Measurements from ENCODE around the gene TENM3.

TENM3 gene

DNA sequence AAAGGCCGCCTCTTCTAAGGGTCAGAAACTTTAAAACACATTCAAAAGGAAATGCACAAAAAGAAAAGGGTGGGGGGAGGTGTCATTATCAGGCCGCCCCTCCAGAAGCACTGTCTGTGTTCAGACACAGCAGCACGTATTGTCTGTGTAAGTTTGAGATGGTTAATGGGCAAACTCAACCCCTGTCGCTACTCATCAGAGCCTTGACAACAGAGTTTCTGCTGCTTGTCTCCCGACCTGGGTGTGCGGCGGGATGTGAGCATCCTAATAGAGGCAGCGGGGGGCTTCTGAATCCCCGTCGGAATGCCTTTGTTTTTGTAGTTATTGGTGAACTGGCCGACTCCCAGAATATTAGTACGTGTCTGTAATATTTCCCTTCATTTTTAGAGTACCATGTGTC is 515.1 kb downstream of the TENM3 start:
- Histone ChIP-seq H3K9ac (ENCODE audit: low read length) (no peak overlapping the region), H3K4me3 (ENCODE audit: low read length) (no peak overlapping the region), H3K27me3 (ENCODE audit: control insufficient read depth, insufficient read depth, low read length) (no peaks in the 10 kb centered on the region), H3K36me3 (ENCODE audit: control insufficient read depth, low read depth, low read length) (peaks cover 17% of the 10 kb centered on the region), H3K27ac (ENCODE audit: low read length) (no peak overlapping the region), H3K9me3 (ENCODE audit: control insufficient read depth, low read depth, low read length) (no peaks in the 10 kb centered on the region), H3K4me1 (ENCODE audit: control insufficient read depth, low read depth, low read length) (peaks cover 10% of the 10 kb centered on the region)

DNA sequence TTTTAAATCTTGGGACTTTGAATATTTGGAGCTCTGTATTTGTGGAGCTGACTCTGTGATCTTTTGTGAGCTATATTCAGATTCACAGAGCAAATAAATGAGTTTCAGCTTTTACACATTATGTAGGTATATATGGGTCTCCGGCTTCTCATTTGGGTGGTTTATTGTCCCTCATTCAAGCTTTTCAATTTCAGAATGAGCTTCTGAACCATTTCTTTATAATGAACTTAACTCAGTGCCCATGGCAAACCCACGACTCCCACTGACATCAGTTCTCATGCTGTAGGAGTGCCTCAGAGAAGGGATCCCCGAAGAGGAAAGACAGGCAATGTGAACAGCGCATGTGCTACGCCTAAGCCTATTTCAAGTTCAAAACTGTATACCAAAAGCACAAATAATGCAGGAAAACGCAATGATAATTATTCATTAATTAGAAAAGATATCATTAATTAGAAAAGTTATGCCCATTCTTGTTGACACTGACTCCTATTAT is 517.4 kb downstream of the TENM3 start:
- no peak overlapping the region for H3K27ac ChIP-seq (ENCODE audit: low read length)

DNA sequence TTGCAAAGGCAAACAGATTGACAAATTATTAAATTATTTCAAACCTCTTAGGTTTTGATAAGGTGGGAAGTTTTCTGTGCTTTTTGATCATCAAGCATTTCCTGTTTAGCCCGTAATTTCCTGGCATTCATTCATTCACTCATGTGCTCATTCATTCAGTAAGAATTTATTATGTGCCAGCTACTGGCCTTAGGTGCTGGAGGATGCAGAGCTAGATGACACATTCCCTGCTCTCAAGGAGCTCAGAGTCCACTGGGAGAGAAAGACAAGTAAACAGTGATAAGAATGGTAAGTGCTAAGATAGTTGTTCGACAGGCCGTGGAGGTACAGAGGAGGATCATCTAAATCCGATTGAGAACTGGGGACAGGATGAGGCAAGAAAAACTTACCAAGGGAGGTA is 520.9 kb downstream of the TENM3 start:
- no peaks in the 10 kb centered on the region for H3K36me3 ChIP-seq (ENCODE audit: control insufficient read depth, low read depth, low read length)
- no peak overlapping the region for H3K4me3 ChIP-seq (ENCODE audit: low read length)
- peaks cover 21% of the 10 kb centered on the region for H3K4me1 ChIP-seq (ENCODE audit: control insufficient read depth, low read depth, low read length)
- H3K27me3 ChIP-seq (ENCODE audit: control insufficient read depth, insufficient read depth, low read length): no peaks in the 10 kb centered on the region
- H3K9ac ChIP-seq (ENCODE audit: low read length): no peak overlapping the region
- no peak overlapping the region for H3K27ac ChIP-seq (ENCODE audit: low read length)
- no peaks in the 10 kb centered on the region for H3K9me3 ChIP-seq (ENCODE audit: control insufficient read depth, low read depth, low read length)

More for the DNA sequence above, 517.4 kb downstream of the TENM3 start:
- Histone ChIP-seq H3K9ac (ENCODE audit: low read length) (no peak overlapping the region), H3K4me1 (ENCODE audit: control insufficient read depth, low read depth, low read length) (peaks cover 10% of the 10 kb centered on the region), H3K27me3 (ENCODE audit: control insufficient read depth, insufficient read depth, low read length) (no peaks in the 10 kb centered on the region), H3K4me3 (ENCODE audit: low read length) (no peak overlapping the region), H3K9me3 (ENCODE audit: control insufficient read depth, low read depth, low read length) (no peaks in the 10 kb centered on the region), H3K36me3 (ENCODE audit: control insufficient read depth, low read depth, low read length) (no peaks in the 10 kb centered on the region)

DNA sequence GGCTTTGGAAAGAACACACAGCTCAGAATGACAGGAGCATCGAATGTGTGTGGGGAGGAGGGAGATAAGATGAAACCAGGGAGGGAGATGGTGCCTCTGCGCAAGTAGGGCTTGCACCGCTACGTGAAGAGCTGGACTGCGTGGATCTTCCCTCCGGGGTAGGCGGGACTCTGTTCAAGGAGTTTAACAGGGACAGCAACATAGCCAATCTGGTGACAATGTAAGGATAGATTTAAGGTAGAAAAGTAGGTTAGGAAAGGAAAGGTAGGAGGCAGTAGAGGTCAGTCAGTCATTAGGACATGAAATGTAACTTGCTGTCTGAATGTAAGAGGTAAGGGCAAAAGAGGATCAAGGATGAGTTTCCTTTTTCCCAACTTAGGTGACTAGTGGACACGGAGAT is 521.4 kb downstream of the TENM3 start:
- H3K9me3 ChIP-seq (ENCODE audit: control insufficient read depth, low read depth, low read length): no peaks in the 10 kb centered on the region
- no peak overlapping the region for H3K4me3 ChIP-seq (ENCODE audit: low read length)
- H3K27ac ChIP-seq (ENCODE audit: low read length): no peak overlapping the region
- no peaks in the 10 kb centered on the region for H3K27me3 ChIP-seq (ENCODE audit: control insufficient read depth, insufficient read depth, low read length)
- H3K36me3 ChIP-seq (ENCODE audit: control insufficient read depth, low read depth, low read length): no peaks in the 10 kb centered on the region
- no peak overlapping the region for H3K9ac ChIP-seq (ENCODE audit: low read length)
- H3K4me1 ChIP-seq (ENCODE audit: control insufficient read depth, low read depth, low read length): peaks cover 21% of the 10 kb centered on the region

DNA sequence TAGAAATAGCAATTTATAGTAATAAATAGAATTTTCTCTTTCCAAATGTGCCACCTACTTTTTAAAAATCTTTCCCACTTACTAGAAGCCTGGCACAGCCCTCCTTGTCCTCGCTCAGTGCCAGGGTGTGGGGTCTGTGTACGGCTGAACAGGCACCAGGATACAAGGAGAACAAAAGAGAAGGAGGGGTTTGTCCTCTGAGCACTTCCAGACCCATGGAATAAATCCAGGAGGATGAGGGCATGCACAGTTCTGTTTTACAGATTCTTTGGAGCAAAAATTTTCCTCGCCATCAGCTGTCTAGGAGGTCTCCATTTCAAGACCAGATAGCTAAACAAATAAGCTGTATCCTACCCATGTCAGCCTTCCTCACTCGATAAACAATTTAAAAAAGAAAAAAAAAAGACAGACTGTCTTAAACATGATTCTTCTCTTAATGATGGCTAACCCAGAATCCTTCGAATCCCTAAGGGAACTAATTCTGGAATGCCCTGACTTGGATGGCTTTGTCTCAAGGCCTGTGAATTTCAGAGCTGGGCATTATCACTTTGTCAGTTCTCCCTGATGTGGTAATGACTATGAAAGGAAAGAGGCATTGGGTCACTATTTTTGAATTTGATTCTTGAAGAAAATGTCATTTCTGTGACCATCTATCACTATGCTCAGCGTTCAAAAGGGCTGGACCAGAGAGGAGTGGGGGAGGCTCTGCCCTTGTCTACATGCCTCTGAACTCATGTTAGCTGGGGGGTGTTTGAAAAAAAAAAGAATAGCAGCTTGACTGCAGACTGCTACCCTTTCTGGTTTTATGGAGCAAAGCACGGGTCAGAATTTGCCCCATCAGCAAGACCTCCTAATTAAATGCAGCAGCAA is 523.0 kb downstream of the TENM3 start:
- Histone ChIP-seq H3K9me3 (ENCODE audit: control insufficient read depth, low read depth, low read length) (no peaks in the 10 kb centered on the region), H3K27me3 (ENCODE audit: control insufficient read depth, insufficient read depth, low read length) (no peaks in the 10 kb centered on the region), H3K4me1 (ENCODE audit: control insufficient read depth, low read depth, low read length) (peaks cover 33% of the 10 kb centered on the region), H3K9ac (ENCODE audit: low read length) (no peak overlapping the region), H3K27ac (ENCODE audit: low read length) (no peak overlapping the region), H3K36me3 (ENCODE audit: control insufficient read depth, low read depth, low read length) (no peaks in the 10 kb centered on the region), H3K4me3 (ENCODE audit: low read length) (no peak overlapping the region)

DNA sequence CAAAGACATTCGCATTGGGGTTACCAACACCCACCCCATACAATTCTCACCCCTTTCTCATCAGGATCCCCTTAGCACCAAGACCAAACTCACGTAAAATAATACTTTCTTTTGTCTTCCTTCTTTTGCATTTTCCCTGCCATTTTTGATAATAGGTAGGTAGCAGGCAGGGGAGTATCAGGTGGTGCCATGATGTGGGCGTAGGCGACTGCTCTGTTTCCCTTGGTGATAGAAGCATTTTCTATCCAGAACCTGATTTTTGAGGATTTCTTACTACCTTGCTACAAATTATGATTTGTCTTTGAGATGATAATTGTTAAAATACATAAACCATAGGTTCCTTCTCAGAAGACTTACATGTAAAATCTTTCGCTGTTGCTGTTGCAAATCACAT is 523.7 kb downstream of the TENM3 start:
- H3K27ac ChIP-seq (ENCODE audit: low read length): no peak overlapping the region
- no peaks in the 10 kb centered on the region for H3K27me3 ChIP-seq (ENCODE audit: control insufficient read depth, insufficient read depth, low read length)
- H3K9ac ChIP-seq (ENCODE audit: low read length): no peak overlapping the region
- no peak overlapping the region for H3K4me3 ChIP-seq (ENCODE audit: low read length)
- no peaks in the 10 kb centered on the region for H3K9me3 ChIP-seq (ENCODE audit: control insufficient read depth, low read depth, low read length)
- H3K4me1 ChIP-seq (ENCODE audit: control insufficient read depth, low read depth, low read length): peaks cover 38% of the 10 kb centered on the region
- no peaks in the 10 kb centered on the region for H3K36me3 ChIP-seq (ENCODE audit: control insufficient read depth, low read depth, low read length)

DNA sequence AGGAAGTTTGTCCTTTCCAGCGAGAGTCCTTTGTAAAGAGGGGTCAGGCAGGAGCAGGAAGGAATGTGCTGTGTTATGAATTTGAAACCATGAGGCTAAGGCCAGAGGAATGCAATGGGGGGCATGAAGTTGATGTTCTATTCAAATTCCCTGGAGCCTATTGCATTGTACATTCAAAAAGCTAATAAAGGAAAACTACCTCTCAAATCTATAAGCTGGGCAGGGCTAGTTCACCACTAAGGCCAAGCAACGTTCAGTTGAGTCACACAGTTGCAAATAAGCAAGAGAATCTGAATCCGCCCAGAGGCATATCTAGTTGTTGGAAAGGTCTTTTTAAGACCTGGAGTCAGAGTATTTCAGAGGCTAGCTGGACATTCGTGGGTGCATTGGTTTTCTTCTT is 525.6 kb downstream of the TENM3 start:
- H3K36me3 ChIP-seq (ENCODE audit: control insufficient read depth, low read depth, low read length): peaks cover 2% of the 10 kb centered on the region
- no peaks in the 10 kb centered on the region for H3K9me3 ChIP-seq (ENCODE audit: control insufficient read depth, low read depth, low read length)
- H3K27me3 ChIP-seq (ENCODE audit: control insufficient read depth, insufficient read depth, low read length): no peaks in the 10 kb centered on the region
- peaks cover 38% of the 10 kb centered on the region for H3K4me1 ChIP-seq (ENCODE audit: control insufficient read depth, low read depth, low read length)
- no peak overlapping the region for H3K4me3 ChIP-seq (ENCODE audit: low read length)
- H3K9ac ChIP-seq (ENCODE audit: low read length): no peak overlapping the region
- H3K27ac ChIP-seq (ENCODE audit: low read length): no peak overlapping the region

DNA sequence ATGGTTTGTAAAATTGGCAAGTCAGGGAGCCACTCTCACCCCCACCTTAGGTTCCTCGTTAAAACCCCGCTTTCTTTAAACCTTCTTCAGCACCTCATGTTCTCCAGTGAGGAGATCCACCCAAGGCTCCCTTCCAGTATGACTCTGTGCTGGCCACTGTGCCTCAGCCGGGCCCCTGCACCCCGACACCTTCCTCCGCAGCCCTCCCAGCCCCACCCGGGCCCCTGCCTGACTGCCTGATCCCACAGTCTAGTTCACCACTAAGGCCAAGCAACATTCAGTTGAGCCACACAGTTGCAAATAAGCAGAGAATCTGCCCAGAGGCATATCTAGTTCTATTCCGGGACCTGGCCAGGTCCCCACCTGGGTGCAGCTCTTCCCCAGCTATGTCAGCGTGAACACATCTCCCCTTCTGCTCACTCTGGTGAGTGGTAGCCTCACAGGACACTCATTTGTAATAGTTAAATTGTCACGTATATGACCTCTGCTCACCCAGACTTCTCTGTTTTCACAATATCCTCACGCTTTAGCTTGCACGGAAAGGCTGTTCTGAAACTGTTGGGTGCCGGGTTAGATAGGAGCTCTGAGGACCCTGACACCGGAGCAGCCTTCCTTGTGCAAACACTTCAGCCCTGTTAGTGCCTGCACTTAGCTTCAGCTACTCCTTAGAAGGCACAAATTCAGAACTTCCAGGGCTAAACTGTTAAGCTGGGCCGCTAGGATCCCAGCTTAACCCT is 527.2 kb downstream of the TENM3 start:
- peaks cover 18% of the 10 kb centered on the region for H3K36me3 ChIP-seq (ENCODE audit: control insufficient read depth, low read depth, low read length)
- H3K27me3 ChIP-seq (ENCODE audit: control insufficient read depth, insufficient read depth, low read length): no peaks in the 10 kb centered on the region
- H3K9ac ChIP-seq (ENCODE audit: low read length): peak overlapping the region; percentile 9
- H3K9me3 ChIP-seq (ENCODE audit: control insufficient read depth, low read depth, low read length): no peaks in the 10 kb centered on the region
- peaks cover 38% of the 10 kb centered on the region for H3K4me1 ChIP-seq (ENCODE audit: control insufficient read depth, low read depth, low read length)
- H3K27ac ChIP-seq (ENCODE audit: low read length): peak overlapping the region; percentile 3
- no peak overlapping the region for H3K4me3 ChIP-seq (ENCODE audit: low read length)

DNA sequence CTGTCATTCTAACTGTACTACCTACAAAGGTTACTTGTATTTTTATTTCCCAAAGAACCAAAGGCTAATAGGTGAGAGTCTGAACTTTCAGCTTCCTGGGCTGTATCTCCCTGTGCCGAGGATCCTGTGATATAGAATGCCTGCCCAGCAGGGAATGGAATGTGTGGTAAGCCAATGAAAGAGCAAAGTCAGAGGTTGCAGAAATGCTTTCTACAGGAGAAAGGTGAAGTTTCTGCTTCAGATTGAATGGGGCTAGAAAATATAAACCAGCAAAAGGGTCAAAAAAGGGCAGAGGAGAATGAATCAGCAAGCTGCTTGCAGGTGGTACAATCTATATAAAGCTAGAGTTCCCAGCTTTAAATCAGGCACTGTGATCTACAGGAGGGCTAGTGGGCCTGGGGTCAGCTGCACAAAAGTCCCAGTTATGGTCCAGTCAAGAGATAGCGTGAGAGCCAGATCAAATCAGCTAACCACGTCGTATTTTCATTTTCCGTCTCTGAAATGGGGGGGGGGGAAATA is 527.9 kb downstream of the TENM3 start:
- H3K27me3 ChIP-seq (ENCODE audit: control insufficient read depth, insufficient read depth, low read length): no peaks in the 10 kb centered on the region
- peaks cover 38% of the 10 kb centered on the region for H3K4me1 ChIP-seq (ENCODE audit: control insufficient read depth, low read depth, low read length)
- no peak overlapping the region for H3K4me3 ChIP-seq (ENCODE audit: low read length)
- H3K9me3 ChIP-seq (ENCODE audit: control insufficient read depth, low read depth, low read length): no peaks in the 10 kb centered on the region
- peak overlapping the region; percentile 3 for H3K27ac ChIP-seq (ENCODE audit: low read length)
- peaks cover 21% of the 10 kb centered on the region for H3K36me3 ChIP-seq (ENCODE audit: control insufficient read depth, low read depth, low read length)
- H3K9ac ChIP-seq (ENCODE audit: low read length): peak overlapping the region; percentile 9

DNA sequence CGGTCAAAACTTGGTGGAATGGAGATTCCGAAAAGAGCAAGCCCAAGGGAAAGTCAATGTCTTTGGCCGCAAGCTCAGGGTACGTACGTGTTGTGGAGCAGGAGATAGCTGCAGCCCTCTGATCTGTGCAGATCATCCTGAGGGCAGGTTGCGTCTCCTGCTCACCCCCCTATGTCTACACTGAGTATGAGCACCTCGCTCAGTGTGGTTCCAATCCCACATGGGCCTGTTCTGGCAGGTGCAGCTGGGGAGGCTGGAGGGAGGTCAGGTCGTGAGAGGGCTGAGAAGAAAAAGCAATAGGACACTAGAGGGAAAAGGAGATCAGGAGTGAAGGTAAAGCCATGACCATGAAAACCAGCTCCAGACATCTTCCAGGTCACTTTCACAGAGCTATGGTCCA is 531.9 kb downstream of the TENM3 start:
- Histone ChIP-seq H3K9ac (ENCODE audit: low read length) (no peak overlapping the region), H3K27ac (ENCODE audit: low read length) (no peak overlapping the region), H3K4me1 (ENCODE audit: control insufficient read depth, low read depth, low read length) (peaks cover 25% of the 10 kb centered on the region), H3K27me3 (ENCODE audit: control insufficient read depth, insufficient read depth, low read length) (no peaks in the 10 kb centered on the region), H3K36me3 (ENCODE audit: control insufficient read depth, low read depth, low read length) (peaks cover 21% of the 10 kb centered on the region), H3K9me3 (ENCODE audit: control insufficient read depth, low read depth, low read length) (no peaks in the 10 kb centered on the region), H3K4me3 (ENCODE audit: low read length) (no peak overlapping the region)

DNA sequence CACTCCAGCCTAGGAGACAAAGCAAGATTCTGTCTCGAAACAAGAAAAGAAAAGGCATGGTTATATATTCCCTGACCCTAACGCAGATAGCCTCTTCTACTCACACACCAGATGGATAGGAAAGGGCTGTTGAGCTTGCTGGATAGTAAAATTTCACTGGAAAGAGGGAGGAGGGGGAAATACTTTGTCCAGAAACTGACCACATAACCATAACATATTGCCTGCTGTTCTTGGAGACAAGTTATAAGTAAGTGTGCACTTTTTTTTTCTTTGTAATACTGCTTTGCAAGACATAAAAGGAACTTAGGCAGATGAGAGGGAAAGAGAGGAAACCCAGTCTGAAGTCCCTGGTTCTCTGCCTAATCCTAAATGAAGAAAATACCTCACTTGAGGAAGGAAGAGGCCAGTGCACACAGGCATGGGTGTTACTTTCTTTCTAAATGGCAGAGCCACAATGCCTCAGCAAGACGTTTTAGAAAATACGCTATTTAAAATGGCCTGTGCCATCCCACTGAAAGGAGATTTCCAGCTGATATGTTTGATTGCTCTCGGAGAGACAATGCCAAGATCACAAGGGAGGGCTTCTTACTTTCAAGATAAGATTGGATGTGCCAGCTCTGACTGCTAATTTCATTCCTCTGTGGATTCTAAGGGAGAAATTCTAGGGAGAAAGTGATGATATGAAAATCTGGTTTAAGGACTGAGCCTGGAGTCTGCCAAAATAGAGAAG is 533.3 kb downstream of the TENM3 start:
- Histone ChIP-seq H3K4me1 (ENCODE audit: control insufficient read depth, low read depth, low read length) (peaks cover 10% of the 10 kb centered on the region), H3K36me3 (ENCODE audit: control insufficient read depth, low read depth, low read length) (peaks cover 21% of the 10 kb centered on the region), H3K4me3 (ENCODE audit: low read length) (no peak overlapping the region), H3K9me3 (ENCODE audit: control insufficient read depth, low read depth, low read length) (no peaks in the 10 kb centered on the region), H3K9ac (ENCODE audit: low read length) (no peak overlapping the region), H3K27me3 (ENCODE audit: control insufficient read depth, insufficient read depth, low read length) (no peaks in the 10 kb centered on the region), H3K27ac (ENCODE audit: low read length) (no peak overlapping the region)
